Measurements from ENCODE around the gene ABCG2.

DNA sequence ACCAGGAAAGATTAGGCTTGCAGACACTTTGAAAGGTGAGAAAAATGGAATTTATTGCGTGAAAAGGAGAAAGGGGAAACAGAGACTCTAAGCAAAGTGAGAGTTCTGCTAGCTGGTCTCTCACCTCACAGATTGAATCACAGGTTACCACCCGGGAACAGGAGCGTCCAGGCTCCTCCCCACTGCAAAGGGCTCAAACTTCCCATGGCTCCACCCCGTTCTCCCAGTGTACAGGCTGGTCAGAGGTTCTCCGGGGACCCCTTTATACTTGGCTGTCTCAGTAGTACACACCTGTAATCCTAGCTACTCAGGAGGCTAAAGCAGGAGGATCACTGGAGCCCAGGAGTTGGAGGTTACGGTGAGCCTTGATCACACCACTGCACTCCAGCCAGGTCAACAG is 44.0 kb upstream of the ABCG2 start:
- TF ChIP-seq POLR2A (IDR thresholded peaks at IDR 0.05; ENCODE audit: low read depth, low read length), result no peak
- TF ChIP-seq POLR2AphosphoS5 (IDR thresholded peaks at IDR 0.05; ENCODE audit: low read depth, low read length), result no peak
- no peak for TF ChIP-seq TAF1 (IDR thresholded peaks at IDR 0.05; ENCODE audit: low read depth, low read length)
- no peak for TF ChIP-seq POU2F2 (IDR thresholded peaks at IDR 0.05; ENCODE audit: low read depth, low read length)
